Adrenal gland (tissue), 12 donors: ENCODE results near the gene COX4I1. TPM values are rescaled to one million over a fixed set of nuclear protein-coding genes. Genes with fewer than 3 reads are reported as not detected.

Source experiments
- DNase-seq, 7 donors: peaks; one replicate each; pipeline ENCODE4 v3.0.0-alpha.2; 2019 to 2020
- H3K27ac ChIP-seq, 5 donors: fragments of 200-600 bp; sonication (generic) in 4 of 5; 1 replicate in 3 of 5; 2 replicates in 2 of 5; pipeline versions ENCODE4 v1.5.1 to v1.8.0; 2016 to 2020; ENCODE audit warnings: mild to moderate bottlenecking in 1 of 5
- H3K27me3 ChIP-seq: fragments of 200-600 bp; 2 replicates; pipeline ENCODE4 v1.8.0; 2021
- H3K36me3 ChIP-seq, 2 donors: fragments of 200-600 bp; replicated peaks in 1 of 2; 1 replicate in 1 of 2; 2 replicates in 1 of 2; pipeline versions ENCODE4 v1.5.1 to v1.8.0; 2018 to 2022
- H3K4me1 ChIP-seq, 2 donors: fragments of 200-600 bp; replicated peaks in 1 of 2; 1 replicate in 1 of 2; 2 replicates in 1 of 2; pipeline versions ENCODE4 v1.5.1 to v1.8.0; 2018 to 2021
- H3K4me3 ChIP-seq, 4 donors: fragments of 200-600 bp; sonication (generic) in 3 of 4; one replicate each; pipeline ENCODE4 v1.5.1; 2016 to 2018
- H3K9me3 ChIP-seq, 3 donors: fragments of 200-600 bp; sonication (generic) in 1 of 3; replicated peaks in 1 of 3; 1 replicate in 2 of 3; 2 replicates in 1 of 3; pipeline versions ENCODE4 v1.5.1 to v1.8.0; 2016 to 2021
- POLR2A ChIP-seq, 2 donors: fragments of 450-650 bp; IDR thresholded peaks; one replicate each; pipeline ENCODE4 v1.6.1; 2017; ENCODE audit warnings: antibody characterized with exemption in 2 of 2, mild to moderate bottlenecking in 2 of 2, moderate library complexity in 1 of 2
- WGBS, 4 donors: extraction: QIAGEN DNeasy Blood & Tissue Kit in 2 of 4; methylation state at CpG; one replicate each; pipeline versions ENCODE4 v1.1.5 to v1.1.7; 2013 to 2017; 5-methylcytosine and 5-hydroxymethylcytosine counted together
- intact Hi-C, 2 donors: fragments of 100-400 bp; cut with DNase I; formaldehyde crosslinking; loops; one replicate each; pipeline versions ENCODE4 v1.14.1 to v1.15.0; 2022 to 2023
- polyA plus RNA-seq, 3 donors: library from polyadenylated mRNA; stranded (reverse); fragments of 200-250 nt in 2 of 3; fragments of 350-450 nt in 1 of 3; fragmentation: Illumina TruSeq in 1 of 3; extraction: RNeasy Lipid Tissue Mini Kit (QIAGEN cat#74804) in 1 of 3; gene quantifications; one replicate each; pipeline ENCODE4 v1.2.3, GENCODE V29; 2013 to 2014
- total RNA-seq, 9 donors: library from RNA; depleted of rRNA in 4 of 9; stranded (reverse); fragments of >200 nt in 4 of 9; fragments of 120-200 nt in 1 of 9; fragmentation: NEBNext Ultra II Directional in 1 of 9; extraction: Animal tissue kit (Norgen Biotek cat#: 25700) in 1 of 9; gene quantifications; one replicate each; pipeline versions ENCODE4 v1.1.0 to v1.2.4, GENCODE V29; 2013 to 2023
- TF ChIP-seq, protein P1 (sequence below), 6 experiments: fragments of 450-650 bp in 4 of 6; fragments of 200-600 bp in 2 of 6; sonication (generic) in 1 of 6; IDR thresholded peaks; 1 replicate in 5 of 6; 2 replicates in 1 of 6; pipeline versions ENCODE4 v1.5.1 to v1.8.0; 2016 to 2021; ENCODE audit warnings: antibody characterized with exemption in 6 of 6, mild to moderate bottlenecking in 2 of 6, moderate library complexity in 1 of 6
- donor health status: healthy with polysubstance abuse.
- donor health status: Bipolar disorder and iron deficiency.
- donor health status: DM: yes; HTN: yes; CAD: no.
- donor health status: DM: no; HTN: no; CAD: no.
- donor health status: DM: no; HTN: no; CAD: no.
- donor health status: DM: yes; HTN: yes; CAD: no.

Gene COX4I1
- total and polyA plus RNA-seq, 12 donors: 466 to 1,628 (median 536) TPM

DNA sequence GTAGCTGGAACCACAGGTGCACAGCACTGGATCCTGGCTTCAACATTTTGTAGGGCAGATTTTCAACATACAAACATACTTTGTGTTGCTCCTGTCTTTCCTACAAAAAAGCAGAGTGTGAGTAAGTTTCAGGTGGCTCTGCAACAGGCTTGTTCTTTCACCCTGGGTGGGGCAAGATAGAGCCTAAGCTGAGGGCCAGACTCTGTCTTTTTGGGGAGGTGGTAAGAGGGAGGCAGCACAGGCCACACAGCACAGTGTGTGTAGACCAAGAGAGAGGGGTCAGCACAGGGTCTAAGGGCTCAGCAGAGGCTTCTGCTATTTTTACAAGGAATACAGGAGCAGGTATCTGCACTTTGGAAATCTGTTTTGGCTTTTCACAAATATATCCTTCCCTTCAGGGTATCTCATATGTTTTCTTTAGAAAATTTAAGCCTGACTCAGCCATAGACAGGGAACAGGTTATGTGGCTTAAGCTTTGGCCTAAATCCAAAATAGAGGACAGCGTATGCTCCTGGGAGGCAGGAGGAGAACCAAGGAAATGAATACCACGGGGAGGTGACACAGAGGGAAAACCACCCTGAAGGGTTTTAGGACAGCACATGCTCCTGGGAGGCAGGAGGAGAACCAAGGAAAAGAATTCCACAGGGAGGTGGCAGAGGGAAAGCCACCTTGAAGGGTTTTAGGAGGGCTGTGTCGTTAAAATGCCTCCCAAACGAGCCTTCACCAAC lies 21.7 kb upstream of the COX4I1 start:
- no peak overlapping the region for H3K27ac ChIP-seq
- peaks cover 0 to 25% of the 10 kb centered on the region in 2 donors for H3K36me3 ChIP-seq

DNA sequence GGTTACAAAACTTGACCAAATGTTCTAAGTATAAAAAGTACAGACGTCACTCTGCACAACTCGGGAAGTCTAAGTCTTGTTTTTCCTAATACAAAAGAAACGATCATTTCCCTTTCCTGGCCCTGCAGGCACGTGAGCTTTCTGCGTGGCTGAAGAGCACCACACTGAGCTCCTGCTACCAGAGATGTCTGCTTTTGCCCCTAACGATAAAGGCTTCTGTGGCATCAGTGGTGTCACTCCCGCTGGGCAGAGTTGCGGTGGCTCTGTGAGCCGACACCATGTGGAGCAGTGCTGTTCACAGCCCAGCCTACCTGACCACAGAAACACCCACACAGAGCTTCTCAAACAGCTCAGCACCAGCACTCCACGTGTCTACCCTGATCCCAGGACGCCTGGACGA lies 20.6 kb upstream of the COX4I1 start:
- Histone ChIP-seq H3K4me3 (no peak overlapping the region), H3K27me3 (no peaks in the 10 kb centered on the region), H3K9me3 (no peaks in the 10 kb centered on the region), H3K4me1 (no peaks in the 10 kb centered on the region), H3K36me3 (peaks cover 0 to 25% of the 10 kb centered on the region in 2 donors), H3K27ac (no peak overlapping the region)
- WGBS, 4 donors: 80 to 88% (median 84%) methylated on average over 12 of the region's 12 CpGs
- intact Hi-C loops: no loop called here
- DNase-seq: no peak
- no peak for TF ChIP-seq POLR2A (IDR thresholded peaks at IDR 0.05)
- TF ChIP-seq, protein P1, sequence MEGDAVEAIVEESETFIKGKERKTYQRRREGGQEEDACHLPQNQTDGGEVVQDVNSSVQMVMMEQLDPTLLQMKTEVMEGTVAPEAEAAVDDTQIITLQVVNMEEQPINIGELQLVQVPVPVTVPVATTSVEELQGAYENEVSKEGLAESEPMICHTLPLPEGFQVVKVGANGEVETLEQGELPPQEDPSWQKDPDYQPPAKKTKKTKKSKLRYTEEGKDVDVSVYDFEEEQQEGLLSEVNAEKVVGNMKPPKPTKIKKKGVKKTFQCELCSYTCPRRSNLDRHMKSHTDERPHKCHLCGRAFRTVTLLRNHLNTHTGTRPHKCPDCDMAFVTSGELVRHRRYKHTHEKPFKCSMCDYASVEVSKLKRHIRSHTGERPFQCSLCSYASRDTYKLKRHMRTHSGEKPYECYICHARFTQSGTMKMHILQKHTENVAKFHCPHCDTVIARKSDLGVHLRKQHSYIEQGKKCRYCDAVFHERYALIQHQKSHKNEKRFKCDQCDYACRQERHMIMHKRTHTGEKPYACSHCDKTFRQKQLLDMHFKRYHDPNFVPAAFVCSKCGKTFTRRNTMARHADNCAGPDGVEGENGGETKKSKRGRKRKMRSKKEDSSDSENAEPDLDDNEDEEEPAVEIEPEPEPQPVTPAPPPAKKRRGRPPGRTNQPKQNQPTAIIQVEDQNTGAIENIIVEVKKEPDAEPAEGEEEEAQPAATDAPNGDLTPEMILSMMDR (IDR thresholded peaks at IDR 0.05): no peak

More for the DNA sequence above, 21.7 kb upstream of the COX4I1 start:
- Histone ChIP-seq H3K27me3 (no peaks in the 10 kb centered on the region), H3K9me3 (no peaks in the 10 kb centered on the region), H3K4me1 (no peaks in the 10 kb centered on the region), H3K4me3 (no peak overlapping the region)
- no peak for DNase-seq
- TF ChIP-seq POLR2A (IDR thresholded peaks at IDR 0.05): no peak
- TF ChIP-seq, protein P1 (IDR thresholded peaks at IDR 0.05): no peak
- 70 to 86% (median 82%) methylated on average over 4 of the region's 4 CpGs for WGBS, 4 donors
- intact Hi-C loops: no loop called here

DNA sequence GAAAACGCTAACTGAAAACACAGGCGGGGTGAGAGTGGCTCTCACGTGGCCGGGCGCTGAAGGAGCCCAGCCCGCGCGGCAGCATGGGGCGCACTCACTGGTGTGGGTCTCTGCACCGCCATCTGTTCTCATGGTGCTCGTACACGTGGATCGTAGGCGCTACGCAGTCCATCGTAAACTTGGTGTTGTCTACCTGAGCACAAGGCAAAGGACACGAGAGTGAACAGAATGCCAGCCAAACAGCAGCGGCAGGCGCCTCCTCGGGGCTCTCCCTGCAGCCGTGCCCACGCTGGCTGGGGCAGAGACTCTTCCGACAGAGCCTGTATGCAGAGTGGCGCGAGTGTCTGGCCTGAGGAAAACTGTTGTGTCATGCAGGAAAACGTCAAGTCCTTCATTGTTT lies 19.2 kb upstream of the COX4I1 start:
- DNase-seq: no peak
- TF ChIP-seq POLR2A (IDR thresholded peaks at IDR 0.05): no peak
- TF ChIP-seq, protein P1 (IDR thresholded peaks at IDR 0.05): no peak
- WGBS, 4 donors: 91 to 96% (median 92%) methylated on average over 12 to 26 of the region's 26 CpGs
- H3K4me1 ChIP-seq: no peaks in the 10 kb centered on the region
- no peak overlapping the region for H3K27ac ChIP-seq
- H3K27me3 ChIP-seq: no peaks in the 10 kb centered on the region
- intact Hi-C loops: no loop called here
- H3K36me3 ChIP-seq: peaks cover 0 to 25% of the 10 kb centered on the region in 2 donors
- no peaks in the 10 kb centered on the region for H3K9me3 ChIP-seq
- no peak overlapping the region for H3K4me3 ChIP-seq

DNA sequence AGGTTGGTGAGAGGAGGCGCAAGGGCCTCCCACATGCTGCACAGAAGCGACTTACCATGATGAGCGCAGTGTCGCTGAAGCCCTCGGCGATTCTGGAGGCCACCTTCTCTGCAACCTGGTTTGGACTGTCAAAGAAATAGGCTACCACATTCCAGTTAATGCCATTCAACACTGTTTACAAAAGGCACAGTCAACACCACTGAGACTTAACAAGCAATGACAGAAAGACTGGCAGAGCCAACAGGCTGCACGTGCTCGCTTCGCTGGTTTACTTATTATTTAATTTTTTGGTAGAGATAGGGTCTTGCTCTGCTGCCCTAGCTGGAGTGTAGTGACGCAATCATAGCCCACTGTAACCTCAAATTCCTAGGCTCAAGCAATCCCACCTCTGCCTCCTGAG lies 18.3 kb upstream of the COX4I1 start:
- no peak overlapping the region for H3K27ac ChIP-seq
- 87 to 99% (median 87%) methylated on average over 10 of the region's 10 CpGs for WGBS, 4 donors
- no peak overlapping the region for H3K4me3 ChIP-seq
- no peaks in the 10 kb centered on the region for H3K27me3 ChIP-seq
- no peak for DNase-seq
- H3K36me3 ChIP-seq: peaks cover 0 to 28% of the 10 kb centered on the region in 2 donors
- intact Hi-C loops: no loop called here
- H3K4me1 ChIP-seq: no peaks in the 10 kb centered on the region
- TF ChIP-seq, protein P1 (IDR thresholded peaks at IDR 0.05): no peak
- no peak for TF ChIP-seq POLR2A (IDR thresholded peaks at IDR 0.05)
- no peaks in the 10 kb centered on the region for H3K9me3 ChIP-seq
